Activated T-helper 9 cell treated with anti-CD3 and anti-CD28 coated beads, Interleukin-2, amount 50 U/mL, for 16 hours (primary cell): ENCODE data around the gene STT3A.

Experiments
- DNase-seq: peaks from one replicate; pipeline ENCODE4 v3.0.0-alpha.2; 2020; ENCODE audit warnings: low read depth

The STT3A gene

DNA sequence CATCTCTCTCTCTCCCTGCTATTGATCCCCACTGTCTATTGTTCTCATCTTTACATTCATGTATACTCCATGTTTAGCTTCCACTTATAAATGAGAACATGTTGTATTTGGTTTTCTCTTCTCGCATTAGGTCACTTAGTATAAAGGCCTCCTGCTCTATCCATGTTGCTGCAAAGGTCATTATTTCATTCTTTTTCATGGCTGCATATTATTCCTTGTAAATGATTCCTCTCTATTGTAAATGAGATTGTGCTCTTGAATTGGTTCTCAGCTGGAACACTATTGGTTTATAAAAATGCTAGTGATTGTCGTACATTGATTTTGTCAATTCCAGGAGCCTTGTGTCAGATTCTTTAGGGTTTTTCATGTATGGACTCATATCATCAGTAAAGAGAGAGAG is 74.5 kb downstream of the STT3A start:
- DNase-seq, result no peak

GRCh38 chr11:125670172-125670571 is 77.5 kb downstream of the STT3A start:
- DNase-seq, result no peak

DNA sequence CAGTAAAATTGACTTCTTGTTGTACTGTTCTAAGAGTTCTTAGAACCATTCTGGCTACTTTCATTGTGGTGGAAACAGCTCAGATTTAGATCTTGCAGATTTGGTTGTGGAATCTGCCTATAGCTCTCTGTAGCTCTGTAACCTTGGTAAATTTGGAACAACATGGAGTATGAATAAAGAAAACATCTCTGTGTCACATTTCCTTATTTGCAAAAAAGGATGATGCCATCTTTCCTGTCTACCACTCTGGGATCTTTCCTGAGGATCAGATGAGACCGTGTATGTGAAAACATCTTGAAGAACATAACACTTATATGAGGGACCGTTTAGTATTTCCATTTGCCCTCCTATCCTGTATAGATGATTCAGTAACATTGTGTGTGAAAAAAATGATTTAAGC is 78.9 kb downstream of the STT3A start:
- DNase-seq, result no peak
